H9 (cell line): ENCODE results near the gene RNF225. TPM values are rescaled to one million over a fixed set of nuclear protein-coding genes. Genes with fewer than 3 reads are reported as not detected.

Source experiments
- DNase-seq: peaks from one replicate; pipeline ENCODE4 v3.0.0-alpha.2; 2017
- H2AFZ ChIP-seq: one replicate; pipeline ENCODE4 v1.6.1; 2013; ENCODE audit warnings: mild to moderate bottlenecking, low read length, control low read depth, moderate library complexity
- H2AK5ac ChIP-seq: 2 replicates; pipeline ENCODE4 v1.6.1; 2013; ENCODE audit warnings: low read length, control low read depth, mixed read lengths; ENCODE audit not compliant: insufficient read length
- H2BK120ac ChIP-seq: one replicate; pipeline ENCODE4 v1.6.1; 2013; ENCODE audit warnings: low read depth, mild to moderate bottlenecking, low read length, control low read depth, inconsistent platforms; ENCODE audit not compliant: poor library complexity, severe bottlenecking
- H2BK12ac ChIP-seq: 2 replicates; pipeline ENCODE4 v1.6.1; 2013; ENCODE audit warnings: low read length, control low read depth, mixed read lengths, low read depth; ENCODE audit not compliant: insufficient read length
- H2BK15ac ChIP-seq: 2 replicates; pipeline ENCODE4 v1.6.1; 2013; ENCODE audit warnings: low read depth, low read length, control low read depth
- H2BK20ac ChIP-seq: one replicate; pipeline ENCODE4 v1.6.1; 2013; ENCODE audit warnings: low read depth, mild to moderate bottlenecking, low read length, control low read depth, inconsistent platforms; ENCODE audit not compliant: poor library complexity, severe bottlenecking
- H2BK5ac ChIP-seq: 2 replicates; pipeline ENCODE4 v1.6.1; 2013; ENCODE audit warnings: low read length, control low read depth, mixed read lengths; ENCODE audit not compliant: insufficient read length
- H3K14ac ChIP-seq: 2 replicates; pipeline ENCODE4 v1.6.1; 2013; ENCODE audit warnings: low read length, control low read depth; ENCODE audit not compliant: insufficient read depth
- H3K18ac ChIP-seq: 2 replicates; pipeline ENCODE4 v1.6.1; 2013; ENCODE audit warnings: low read depth, mild to moderate bottlenecking, mixed read lengths, low read length, control low read depth; ENCODE audit not compliant: insufficient read length
- H3K23ac ChIP-seq: 2 replicates; pipeline ENCODE4 v1.6.1; 2013; ENCODE audit warnings: low read length, control low read depth, mixed read lengths, low read depth; ENCODE audit not compliant: insufficient read length
- H3K23me2 ChIP-seq: 2 replicates; pipeline ENCODE4 v1.6.1; 2013; ENCODE audit warnings: low read depth, mild to moderate bottlenecking, mixed read lengths, low read length, control low read depth; ENCODE audit not compliant: insufficient read length, poor library complexity, severe bottlenecking
- H3K27ac ChIP-seq: 2 replicates; pipeline ENCODE4 v1.5.1; 2013; ENCODE audit warnings: low read length, control low read depth, mixed read lengths, low read depth; ENCODE audit not compliant: insufficient read length
- H3K27me3 ChIP-seq: 2 replicates; pipeline ENCODE4 v1.6.1; 2013; ENCODE audit warnings: low read length, control low read depth, inconsistent platforms; ENCODE audit not compliant: insufficient read depth
- H3K4ac ChIP-seq: 2 replicates; pipeline ENCODE4 v1.6.1; 2013; ENCODE audit warnings: low read depth, mild to moderate bottlenecking, control low read depth, inconsistent platforms, low read length, moderate library complexity
- H3K4me1 ChIP-seq: 2 replicates; pipeline ENCODE4 v1.6.1; 2013; ENCODE audit warnings: low read length, control low read depth, inconsistent platforms; ENCODE audit not compliant: insufficient read depth
- H3K4me2 ChIP-seq: 2 replicates; pipeline ENCODE4 v1.6.1; 2013; ENCODE audit warnings: low read length, control low read depth, mixed read lengths; ENCODE audit not compliant: insufficient read length, insufficient read depth
- H3K56ac ChIP-seq: 2 replicates; pipeline ENCODE4 v1.6.1; 2013; ENCODE audit warnings: low read depth, mild to moderate bottlenecking, mixed read lengths, low read length, control low read depth; ENCODE audit not compliant: insufficient read length
- H3K79me1 ChIP-seq: 2 replicates; pipeline ENCODE4 v1.6.1; 2013; ENCODE audit warnings: low read depth, mild to moderate bottlenecking, moderate library complexity, low read length, control low read depth, inconsistent platforms; ENCODE audit not compliant: insufficient read depth, poor library complexity, severe bottlenecking
- H3K79me2 ChIP-seq: 2 replicates; pipeline ENCODE4 v1.6.1; 2013; ENCODE audit warnings: low read length, control low read depth, inconsistent platforms; ENCODE audit not compliant: insufficient read depth
- H3K9ac ChIP-seq: 2 replicates; pipeline ENCODE4 v1.6.1; 2013; ENCODE audit warnings: low read length, control low read depth, mixed read lengths; ENCODE audit not compliant: insufficient read length; ENCODE audit errors: extremely low read depth
- H3K9me3 ChIP-seq: one replicate; pipeline ENCODE4 v1.6.1; 2013; ENCODE audit warnings: low read depth, low read length, inconsistent platforms; ENCODE audit not compliant: control insufficient read depth
- H3T11ph ChIP-seq: one replicate; pipeline ENCODE4 v1.6.1; 2013; ENCODE audit warnings: mild to moderate bottlenecking, low read length, control low read depth, inconsistent platforms
- H4K20me1 ChIP-seq: one replicate; pipeline ENCODE4 v1.6.1; 2013; ENCODE audit not compliant: control insufficient read depth, insufficient read length, insufficient read depth
- H4K5ac ChIP-seq: 2 replicates; pipeline ENCODE4 v1.6.1; 2013; ENCODE audit warnings: low read depth, mild to moderate bottlenecking, mixed read lengths, low read length, control low read depth; ENCODE audit not compliant: insufficient read length
- H4K8ac ChIP-seq: replicated peaks from 2 replicates; pipeline ENCODE4 v1.6.1; 2013; ENCODE audit warnings: low read length, control low read depth, mixed read lengths, low read depth; ENCODE audit not compliant: insufficient read length
- H4K91ac ChIP-seq: 2 replicates; pipeline ENCODE4 v1.6.1; 2013; ENCODE audit warnings: low read depth, mild to moderate bottlenecking, moderate library complexity, mixed read lengths, low read length, control low read depth; ENCODE audit not compliant: insufficient read length
- H3K27ac Mint-ChIP-seq, 3 experiments: 2 replicates in 2 of 3; 3 replicates in 1 of 3; pipeline ENCODE4 v1.8.0; 2020 to 2021; ENCODE audit warnings: mixed read lengths in 3 of 3, mild to moderate bottlenecking in 1 of 3, moderate library complexity in 1 of 3
- H3K27me3 Mint-ChIP-seq: 2 replicates; pipeline ENCODE4 v1.8.0; 2021; ENCODE audit warnings: low read depth, mild to moderate bottlenecking, moderate library complexity, mixed read lengths
- H3K36me3 Mint-ChIP-seq, 3 experiments: 2 replicates in 2 of 3; 3 replicates in 1 of 3; pipeline ENCODE4 v1.8.0; 2020 to 2021; ENCODE audit warnings: low read depth in 3 of 3, mixed read lengths in 3 of 3; ENCODE audit not compliant: insufficient read depth in 1 of 3
- H3K4me1 Mint-ChIP-seq, 2 experiments: 2 replicates each; pipeline ENCODE4 v1.8.0; 2020; ENCODE audit warnings: mixed read lengths in 2 of 2
- H3K4me3 Mint-ChIP-seq, 2 experiments: 2 replicates in 1 of 2; 3 replicates in 1 of 2; pipeline ENCODE4 v1.8.0; 2020 to 2021; ENCODE audit warnings: mild to moderate bottlenecking in 2 of 2, mixed read lengths in 2 of 2, moderate library complexity in 1 of 2
- H3K9me3 Mint-ChIP-seq, 2 experiments: 2 replicates in 1 of 2; 3 replicates in 1 of 2; pipeline ENCODE4 v1.8.0; 2020; ENCODE audit warnings: mild to moderate bottlenecking in 2 of 2, mixed read lengths in 2 of 2, moderate library complexity in 1 of 2
- whole genome bisulfite sequencing: extraction: QIAGEN DNeasy Blood & Tissue Kit; methylation state at CpG from one replicate; pipeline ENCODE4 v1.1.7; 2013; ENCODE audit warnings: missing lambda C conversion rate, low lambda C conversion rate, mixed read lengths; ENCODE audit not compliant: insufficient read length; ENCODE audit errors: extremely low coverage; 5-methylcytosine and 5-hydroxymethylcytosine counted together
- total RNA-seq: library from RNA; stranded (reverse); gene quantifications from 2 replicates; pipeline ENCODE4 v1.2.1, GENCODE V29; 2021
- TF ChIP-seq, protein P1 (sequence below): fragments of 200-600 bp; sonication (generic); conservative IDR thresholded peaks from 3 replicates; pipeline ENCODE4 v1.8.0; 2021; ENCODE audit warnings: antibody characterized with exemption, mild to moderate bottlenecking

The RNF225 gene
- total RNA-seq, 1 experiment from 2014 or later, result 2.1 TPM

DNA sequence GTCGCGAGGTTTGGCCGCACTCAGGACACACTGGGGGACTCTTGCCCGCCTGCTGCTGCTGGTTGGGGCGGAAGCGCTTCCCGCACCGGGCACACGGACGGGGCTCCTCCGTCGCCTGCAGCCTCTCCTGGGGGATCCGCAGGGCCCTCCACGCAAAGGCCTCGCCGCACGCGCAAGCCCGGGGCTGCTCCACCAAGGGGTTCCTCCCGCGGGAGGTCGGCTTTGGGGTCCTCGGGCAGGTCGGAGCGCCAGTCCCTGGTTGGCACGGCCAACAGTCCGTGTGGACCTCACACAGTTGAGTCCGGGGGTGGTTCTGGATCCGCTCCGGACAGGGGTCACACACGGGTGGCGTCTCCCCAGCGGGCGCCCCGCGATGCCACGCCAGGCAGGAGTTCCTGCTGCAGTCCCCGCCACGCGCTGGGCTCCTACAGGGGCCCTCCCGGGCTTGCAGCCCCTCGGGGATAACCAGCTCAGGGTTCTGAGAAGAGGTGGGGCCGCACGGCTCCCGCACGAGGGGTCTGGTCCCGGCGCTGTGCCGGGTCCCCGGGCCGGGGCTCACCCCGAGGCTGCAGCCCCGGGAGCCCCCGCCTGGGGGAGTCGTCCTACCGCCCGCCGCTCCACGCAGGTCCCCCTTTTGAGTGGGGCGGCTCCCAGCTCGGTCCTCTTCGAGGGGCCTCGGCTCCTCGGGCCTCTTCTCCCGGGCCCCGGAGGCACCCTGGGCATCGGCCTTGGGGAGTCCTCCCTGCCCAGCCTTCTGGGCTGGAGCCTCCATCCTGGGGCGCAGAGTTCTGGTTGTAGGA lies 26.7 kb upstream of the RNF225 start:
- Histone ChIP-seq H3K18ac (no peak overlapping the region), H3T11ph (no peak overlapping the region), H3K56ac (no peak overlapping the region), H3K79me2 (no peaks in the 10 kb centered on the region), H3K23ac (no peak overlapping the region), H2BK20ac (no peak overlapping the region), H3K4me1 (no peaks in the 10 kb centered on the region), H3K27me3 (no peaks in the 10 kb centered on the region), H2BK5ac (no peak overlapping the region), H4K5ac (no peak overlapping the region), H4K91ac (no peak overlapping the region), H2BK15ac (no peak overlapping the region), H4K20me1 (no peaks in the 10 kb centered on the region), H3K27ac (no peak overlapping the region), H2BK120ac (no peak overlapping the region), H2BK12ac (no peak overlapping the region), H3K23me2 (no peaks in the 10 kb centered on the region), H3K14ac (no peak overlapping the region), H3K79me1 (no peaks in the 10 kb centered on the region), H3K4me2 (no peak overlapping the region), H3K9ac (no peak overlapping the region), H3K4ac (no peak overlapping the region), H3K9me3 (no peaks in the 10 kb centered on the region), H2AFZ (no peak overlapping the region), H4K8ac (no peak overlapping the region), H2AK5ac (no peak overlapping the region)
- Mint-ChIP-seq H3K4me3 (no peak overlapping the region), H3K4me1 (no peaks in the 10 kb centered on the region), H3K27me3 (no peaks in the 10 kb centered on the region), H3K9me3 (no peaks in the 10 kb centered on the region), H3K27ac (no peak overlapping the region), H3K36me3 (peaks cover 0 to 5% (median 0%) of the 10 kb centered on the region in 3 experiments; a peak in 2 of 7 replicates)
- no CpG with 5 or more reads among the region's 68 CpGs for WGBS
- TF ChIP-seq, protein P1, sequence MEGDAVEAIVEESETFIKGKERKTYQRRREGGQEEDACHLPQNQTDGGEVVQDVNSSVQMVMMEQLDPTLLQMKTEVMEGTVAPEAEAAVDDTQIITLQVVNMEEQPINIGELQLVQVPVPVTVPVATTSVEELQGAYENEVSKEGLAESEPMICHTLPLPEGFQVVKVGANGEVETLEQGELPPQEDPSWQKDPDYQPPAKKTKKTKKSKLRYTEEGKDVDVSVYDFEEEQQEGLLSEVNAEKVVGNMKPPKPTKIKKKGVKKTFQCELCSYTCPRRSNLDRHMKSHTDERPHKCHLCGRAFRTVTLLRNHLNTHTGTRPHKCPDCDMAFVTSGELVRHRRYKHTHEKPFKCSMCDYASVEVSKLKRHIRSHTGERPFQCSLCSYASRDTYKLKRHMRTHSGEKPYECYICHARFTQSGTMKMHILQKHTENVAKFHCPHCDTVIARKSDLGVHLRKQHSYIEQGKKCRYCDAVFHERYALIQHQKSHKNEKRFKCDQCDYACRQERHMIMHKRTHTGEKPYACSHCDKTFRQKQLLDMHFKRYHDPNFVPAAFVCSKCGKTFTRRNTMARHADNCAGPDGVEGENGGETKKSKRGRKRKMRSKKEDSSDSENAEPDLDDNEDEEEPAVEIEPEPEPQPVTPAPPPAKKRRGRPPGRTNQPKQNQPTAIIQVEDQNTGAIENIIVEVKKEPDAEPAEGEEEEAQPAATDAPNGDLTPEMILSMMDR, result no peak
- DNase-seq, result peak; percentile 31
